ENCODE data around the gene ACSL3. TPM values are rescaled to one million over a fixed set of nuclear protein-coding genes. Genes with fewer than 3 reads are reported as not detected.

ACSL3 gene
- total RNA-seq, 2 donors from 2014 or later: 116 to 162 TPM

DNA sequence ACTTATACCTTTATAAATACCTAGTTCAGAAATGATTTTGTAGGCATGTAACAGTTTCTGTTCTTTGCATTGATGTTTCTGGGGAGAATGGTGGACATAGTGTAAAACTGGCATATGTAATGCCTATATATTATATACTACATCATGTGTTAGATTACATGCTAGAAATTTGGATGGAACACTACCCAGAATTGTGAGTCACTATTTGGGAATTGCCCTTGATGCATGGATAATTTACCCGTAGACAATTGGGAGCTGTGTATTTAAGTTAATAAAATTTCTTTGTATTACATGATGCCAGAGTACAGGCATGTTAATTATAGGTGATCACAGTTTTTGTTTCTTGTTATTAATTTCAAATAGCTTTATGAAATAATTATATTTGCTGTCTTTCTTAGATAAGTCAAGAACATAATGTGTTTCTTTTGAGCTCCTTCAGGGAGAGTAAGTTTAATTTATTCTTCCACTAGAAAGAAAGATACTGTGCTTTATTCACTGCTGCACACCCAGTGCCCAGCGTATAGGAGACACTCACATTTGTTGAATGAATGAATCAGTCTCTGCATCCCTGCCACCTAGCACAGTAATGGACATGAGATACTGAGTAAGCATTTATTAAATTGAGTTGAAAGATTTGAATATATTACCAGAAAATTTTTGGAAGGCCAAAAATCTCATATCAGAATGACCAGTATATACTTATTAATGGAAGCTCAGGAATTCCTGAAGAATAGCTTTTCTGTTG is 16.9 kb downstream of the ACSL3 start:
- Histone ChIP-seq H3K4me3 (no peak overlapping the region), H3K9me3 (no peaks in the 10 kb centered on the region), H3K27ac (no peak overlapping the region), H3K4me1 (no peaks in the 10 kb centered on the region), H3K27me3 (no peaks in the 10 kb centered on the region), H3K36me3 (no peaks in the 10 kb centered on the region), H3K9ac (ENCODE audit: low read depth in 2 of 2, low read length in 2 of 2) (no peak overlapping the region)
- DNase-seq: no peak
- intact Hi-C loops (cut with DNase I): no loop called here
- TF ChIP-seq, protein P1, sequence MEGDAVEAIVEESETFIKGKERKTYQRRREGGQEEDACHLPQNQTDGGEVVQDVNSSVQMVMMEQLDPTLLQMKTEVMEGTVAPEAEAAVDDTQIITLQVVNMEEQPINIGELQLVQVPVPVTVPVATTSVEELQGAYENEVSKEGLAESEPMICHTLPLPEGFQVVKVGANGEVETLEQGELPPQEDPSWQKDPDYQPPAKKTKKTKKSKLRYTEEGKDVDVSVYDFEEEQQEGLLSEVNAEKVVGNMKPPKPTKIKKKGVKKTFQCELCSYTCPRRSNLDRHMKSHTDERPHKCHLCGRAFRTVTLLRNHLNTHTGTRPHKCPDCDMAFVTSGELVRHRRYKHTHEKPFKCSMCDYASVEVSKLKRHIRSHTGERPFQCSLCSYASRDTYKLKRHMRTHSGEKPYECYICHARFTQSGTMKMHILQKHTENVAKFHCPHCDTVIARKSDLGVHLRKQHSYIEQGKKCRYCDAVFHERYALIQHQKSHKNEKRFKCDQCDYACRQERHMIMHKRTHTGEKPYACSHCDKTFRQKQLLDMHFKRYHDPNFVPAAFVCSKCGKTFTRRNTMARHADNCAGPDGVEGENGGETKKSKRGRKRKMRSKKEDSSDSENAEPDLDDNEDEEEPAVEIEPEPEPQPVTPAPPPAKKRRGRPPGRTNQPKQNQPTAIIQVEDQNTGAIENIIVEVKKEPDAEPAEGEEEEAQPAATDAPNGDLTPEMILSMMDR (IDR thresholded peaks at IDR 0.05): no peak

DNA sequence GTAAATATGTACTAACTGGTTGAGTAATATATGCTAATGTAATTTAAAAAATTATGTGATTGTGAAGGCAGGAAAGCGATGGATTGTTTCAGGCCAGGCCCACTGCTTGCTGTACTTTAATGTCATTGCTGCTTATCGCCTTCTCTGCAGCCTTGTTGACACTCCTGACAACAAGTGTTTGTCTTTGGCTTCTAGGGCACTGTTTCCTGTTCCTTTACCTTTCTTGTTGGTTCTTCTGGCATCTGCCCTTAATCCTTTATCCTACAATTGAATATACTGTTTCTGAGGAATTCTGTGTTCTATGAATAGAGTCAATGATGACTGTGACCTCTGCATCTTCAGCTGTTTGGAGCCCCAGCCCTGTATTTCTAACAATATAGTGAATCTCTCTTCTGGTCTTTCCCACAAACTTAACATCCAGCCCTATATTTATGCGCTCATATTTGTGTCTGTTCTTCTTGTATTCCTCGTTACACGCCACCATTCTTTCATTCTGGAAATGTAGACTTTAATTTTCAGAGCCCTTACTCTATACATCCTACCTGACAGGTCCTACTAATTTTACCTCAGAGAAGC is 17.6 kb downstream of the ACSL3 start:
- no peak for DNase-seq
- TF ChIP-seq, protein P1 (IDR thresholded peaks at IDR 0.05): no peak
- H3K4me3 ChIP-seq: no peak overlapping the region
- H3K36me3 ChIP-seq: no peaks in the 10 kb centered on the region
- H3K4me1 ChIP-seq: no peaks in the 10 kb centered on the region
- no peaks in the 10 kb centered on the region for H3K27me3 ChIP-seq
- intact Hi-C loops (cut with DNase I): no loop called here
- no peaks in the 10 kb centered on the region for H3K9me3 ChIP-seq
- H3K9ac ChIP-seq (ENCODE audit: low read depth in 2 of 2, low read length in 2 of 2): no peak overlapping the region
- H3K27ac ChIP-seq: no peak overlapping the region

DNA sequence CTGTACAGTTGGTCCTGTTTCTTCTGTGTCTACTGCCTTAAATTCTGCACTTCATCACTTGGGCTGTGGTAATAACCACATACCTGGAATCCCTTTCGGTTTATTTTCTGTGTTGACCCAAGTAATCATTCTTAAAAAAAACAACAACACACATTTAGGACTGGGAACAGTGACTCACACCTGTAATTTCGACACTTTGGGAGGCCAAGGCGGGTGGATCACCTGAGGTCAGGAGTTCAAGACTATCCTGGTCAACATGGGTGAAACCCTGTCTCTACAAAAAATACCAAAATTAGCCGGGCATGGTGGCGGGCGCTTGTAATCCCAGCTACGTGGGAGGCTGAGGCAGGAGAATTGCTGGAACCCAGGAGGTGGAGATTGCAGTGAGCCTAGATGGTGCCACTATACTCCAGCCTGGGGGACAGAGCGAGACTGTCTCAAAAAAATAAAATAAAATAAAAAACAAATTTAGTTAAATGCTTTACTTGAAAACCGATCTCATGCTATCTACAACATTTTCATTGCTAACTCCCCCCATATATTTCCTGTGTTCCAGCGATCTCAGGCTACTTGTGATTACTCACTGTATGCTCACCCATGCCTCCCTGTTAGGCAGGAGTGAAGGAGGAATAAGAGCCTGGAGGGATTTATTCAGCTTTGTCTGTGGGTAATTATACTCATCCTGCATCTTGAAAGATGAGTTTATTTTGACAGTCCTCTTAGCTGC is 18.2 kb downstream of the ACSL3 start:
- H3K4me3 ChIP-seq: no peak overlapping the region
- H3K36me3 ChIP-seq: no peaks in the 10 kb centered on the region
- no peaks in the 10 kb centered on the region for H3K4me1 ChIP-seq
- intact Hi-C loops (cut with DNase I): no loop called here
- DNase-seq: no peak
- TF ChIP-seq, protein P1 (IDR thresholded peaks at IDR 0.05): no peak
- H3K9ac ChIP-seq (ENCODE audit: low read depth in 2 of 2, low read length in 2 of 2): no peak overlapping the region
- no peak overlapping the region for H3K27ac ChIP-seq
- H3K9me3 ChIP-seq: no peaks in the 10 kb centered on the region
- H3K27me3 ChIP-seq: no peaks in the 10 kb centered on the region

DNA sequence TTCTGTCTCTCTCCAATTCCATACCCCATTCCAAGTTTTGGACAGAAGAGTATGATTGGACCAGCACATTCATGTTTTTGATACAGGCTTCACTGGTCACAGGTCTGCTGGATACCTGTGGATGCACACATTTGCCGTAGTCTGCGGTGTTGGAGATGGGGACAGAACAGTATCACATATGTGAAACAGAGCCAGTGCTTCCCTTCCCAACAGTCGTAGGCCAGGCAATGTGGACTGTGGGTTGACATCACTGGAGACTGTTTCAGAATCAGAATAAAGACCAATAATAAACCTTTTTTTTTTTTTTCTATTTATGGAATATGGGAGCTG is 18.7 kb downstream of the ACSL3 start:
- intact Hi-C loops (cut with DNase I): no loop called here

DNA sequence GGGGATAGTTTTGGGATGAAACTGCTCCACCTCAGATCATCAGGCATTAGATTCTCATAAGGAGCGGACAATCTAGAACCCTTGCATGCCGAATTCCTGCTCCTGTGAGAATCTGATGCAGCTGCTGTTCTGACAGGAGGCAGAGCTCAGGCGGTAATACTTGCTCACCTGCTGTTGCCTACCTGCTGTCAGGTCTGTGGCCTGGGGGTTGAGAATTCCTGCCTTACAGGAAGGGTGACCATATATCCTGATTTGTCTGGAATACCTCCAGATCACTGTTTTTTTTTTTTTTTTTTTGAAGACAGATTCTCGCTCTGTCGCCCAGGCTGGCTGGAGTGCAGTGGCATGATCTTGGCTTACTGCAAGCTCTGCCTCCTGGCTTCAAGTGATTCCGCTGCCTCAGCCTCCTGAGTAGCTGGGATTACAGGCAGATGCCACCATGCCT is 21.7 kb downstream of the ACSL3 start:
- Histone ChIP-seq H3K9ac (ENCODE audit: low read depth in 2 of 2, low read length in 2 of 2) (no peak overlapping the region), H3K4me3 (no peak overlapping the region), H3K27ac (no peak overlapping the region), H3K27me3 (no peaks in the 10 kb centered on the region), H3K36me3 (no peaks in the 10 kb centered on the region), H3K4me1 (no peaks in the 10 kb centered on the region), H3K9me3 (no peaks in the 10 kb centered on the region)
- no peak for DNase-seq
- intact Hi-C loops (cut with DNase I): no loop called here
- TF ChIP-seq, protein P1 (IDR thresholded peaks at IDR 0.05): no peak

More for the DNA sequence above, 18.7 kb downstream of the ACSL3 start:
- H3K27ac ChIP-seq: no peak overlapping the region
- H3K9ac ChIP-seq (ENCODE audit: low read depth in 2 of 2, low read length in 2 of 2): no peak overlapping the region
- H3K4me3 ChIP-seq: no peak overlapping the region
- H3K4me1 ChIP-seq: no peaks in the 10 kb centered on the region
- no peaks in the 10 kb centered on the region for H3K9me3 ChIP-seq
- no peak for DNase-seq
- H3K36me3 ChIP-seq: no peaks in the 10 kb centered on the region
- no peaks in the 10 kb centered on the region for H3K27me3 ChIP-seq
- TF ChIP-seq, protein P1 (IDR thresholded peaks at IDR 0.05): no peak
